Esophagus muscularis mucosa (tissue), 4 donors: ENCODE data around the gene FUT3. TPM values are rescaled to one million over a fixed set of nuclear protein-coding genes. Genes with fewer than 3 reads are reported as not detected.
"Not testable (repeated sequence)": the region's sequence is repeated elsewhere in the genome, so short reads cannot be mapped to it uniquely, and the experiment has no call there.

Source experiments
- DNase-seq: peaks from one replicate; pipeline ENCODE4 v3.0.0-alpha.2; 2017; ENCODE audit errors: extremely low spot score
- H3K27ac ChIP-seq, 4 donors: fragments of 200-600 bp; sonication (generic); replicated peaks in 1 of 4; 1 replicate in 3 of 4; 2 replicates in 1 of 4; pipeline ENCODE4 v1.5.1; 2016 to 2019; ENCODE audit warnings: mild to moderate bottlenecking in 1 of 4
- H3K27me3 ChIP-seq, 4 donors: fragments of 200-600 bp; sonication (generic); one replicate each; pipeline versions ENCODE4 v1.5.1 to v1.6.0; 2016 to 2019
- H3K36me3 ChIP-seq, 4 donors: fragments of 200-600 bp; sonication (generic); one replicate each; pipeline ENCODE4 v1.5.1; 2016 to 2019
- H3K4me1 ChIP-seq, 4 donors: fragments of 200-600 bp; sonication (generic); one replicate each; pipeline ENCODE4 v1.5.1; 2016 to 2019
- H3K4me3 ChIP-seq, 4 donors: fragments of 200-600 bp; sonication (generic); 1 replicate in 2 of 4; 2 replicates in 2 of 4; pipeline ENCODE4 v1.5.1; 2016 to 2019; ENCODE audit warnings: mild to moderate bottlenecking in 4 of 4, moderate library complexity in 1 of 4
- H3K9me3 ChIP-seq, 4 donors: fragments of 200-600 bp; sonication (generic); 1 replicate in 3 of 4; 2 replicates in 1 of 4; pipeline ENCODE4 v1.5.1; 2016 to 2019
- EP300 ChIP-seq: sonication (generic); formaldehyde crosslinking; IDR thresholded peaks from one replicate; pipeline ENCODE4 v1.6.1; 2017; ENCODE audit warnings: antibody characterized with exemption
- POLR2A ChIP-seq: fragments of 450-650 bp; IDR thresholded peaks from one replicate; pipeline ENCODE4 v1.6.1; 2017; ENCODE audit warnings: antibody characterized with exemption, moderate library complexity, mild to moderate bottlenecking, low read depth
- POLR2AphosphoS5 ChIP-seq, 2 donors: sonication (generic); formaldehyde crosslinking; IDR thresholded peaks; one replicate each; pipeline ENCODE4 v1.6.1; 2017; ENCODE audit warnings: antibody characterized with exemption in 2 of 2
- WGBS: methylation state at CpG from one replicate; pipeline ENCODE4 v1.1.5; 2018; 5-methylcytosine and 5-hydroxymethylcytosine counted together
- intact Hi-C: fragments of 100-400 bp; cut with DNase I; formaldehyde crosslinking; loops from one replicate; pipeline ENCODE4 v1.15.1; 2023
- total RNA-seq, 4 donors: library from RNA; depleted of rRNA; stranded (reverse); fragments of >200 nt; gene quantifications; one replicate each; pipeline versions ENCODE4 v1.1.0 to v1.2.1, GENCODE V29; 2016
- TF ChIP-seq, protein P1 (sequence below), 3 experiments: fragments of 200-600 bp in 2 of 3; fragments of 450-650 bp in 1 of 3; sonication (generic) in 2 of 3; IDR thresholded peaks; one replicate each; pipeline ENCODE4 v1.5.1; 2017 to 2019; ENCODE audit warnings: antibody characterized with exemption in 3 of 3, mild to moderate bottlenecking in 2 of 3, moderate library complexity in 1 of 3

Gene FUT3
- total RNA-seq, 4 donors from 2014 or later, result 0.57 TPM; not detected in 3

DNA sequence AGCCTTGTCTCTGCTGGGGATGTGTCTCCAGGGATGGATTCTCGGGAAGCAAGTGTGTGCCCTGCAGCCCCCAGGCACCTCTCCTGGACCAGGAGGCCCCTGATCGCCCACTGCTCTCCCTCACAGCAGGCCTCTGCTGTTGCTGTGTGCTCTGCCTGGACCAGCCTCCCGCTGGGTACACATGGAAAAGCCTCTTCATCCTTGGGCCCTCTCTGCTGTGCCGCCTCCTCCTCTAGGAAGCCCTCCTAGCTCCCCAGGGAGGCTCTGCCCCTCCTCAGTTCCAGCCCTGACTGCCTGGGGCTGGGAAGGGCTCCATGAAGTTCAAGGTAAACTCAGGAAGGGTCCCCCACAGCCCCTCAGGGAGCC lies 40.3 kb upstream of the FUT3 start:
- WGBS, result 70% methylated on average over 3 of the region's 4 CpGs
- no peak overlapping the region for H3K4me3 ChIP-seq
- peaks cover 24 to 43% (median 38%) of the 10 kb centered on the region in 4 donors for H3K4me1 ChIP-seq
- peak overlapping the region in 1 of 4 donors; percentile 79 for H3K27ac ChIP-seq
- TF ChIP-seq EP300, result no peak
- no peak for TF ChIP-seq POLR2A
- no peak for TF ChIP-seq POLR2AphosphoS5 (IDR thresholded peaks at IDR 0.05)
- TF ChIP-seq, protein P1, sequence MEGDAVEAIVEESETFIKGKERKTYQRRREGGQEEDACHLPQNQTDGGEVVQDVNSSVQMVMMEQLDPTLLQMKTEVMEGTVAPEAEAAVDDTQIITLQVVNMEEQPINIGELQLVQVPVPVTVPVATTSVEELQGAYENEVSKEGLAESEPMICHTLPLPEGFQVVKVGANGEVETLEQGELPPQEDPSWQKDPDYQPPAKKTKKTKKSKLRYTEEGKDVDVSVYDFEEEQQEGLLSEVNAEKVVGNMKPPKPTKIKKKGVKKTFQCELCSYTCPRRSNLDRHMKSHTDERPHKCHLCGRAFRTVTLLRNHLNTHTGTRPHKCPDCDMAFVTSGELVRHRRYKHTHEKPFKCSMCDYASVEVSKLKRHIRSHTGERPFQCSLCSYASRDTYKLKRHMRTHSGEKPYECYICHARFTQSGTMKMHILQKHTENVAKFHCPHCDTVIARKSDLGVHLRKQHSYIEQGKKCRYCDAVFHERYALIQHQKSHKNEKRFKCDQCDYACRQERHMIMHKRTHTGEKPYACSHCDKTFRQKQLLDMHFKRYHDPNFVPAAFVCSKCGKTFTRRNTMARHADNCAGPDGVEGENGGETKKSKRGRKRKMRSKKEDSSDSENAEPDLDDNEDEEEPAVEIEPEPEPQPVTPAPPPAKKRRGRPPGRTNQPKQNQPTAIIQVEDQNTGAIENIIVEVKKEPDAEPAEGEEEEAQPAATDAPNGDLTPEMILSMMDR (IDR thresholded peaks at IDR 0.05), result no peak
- H3K36me3 ChIP-seq, result peaks cover 20 to 26% (median 24%) of the 10 kb centered on the region in 4 donors
- intact Hi-C loops, result loop anchor here (5.0 kb wide), 1 partner anchor 64 kb away; no protein-coding TSS in a partner anchor
- no peak for DNase-seq
- H3K27me3 ChIP-seq, result peaks cover 0 to 4% (median 0%) of the 10 kb centered on the region in 4 donors
- H3K9me3 ChIP-seq, result no peaks in the 10 kb centered on the region

DNA sequence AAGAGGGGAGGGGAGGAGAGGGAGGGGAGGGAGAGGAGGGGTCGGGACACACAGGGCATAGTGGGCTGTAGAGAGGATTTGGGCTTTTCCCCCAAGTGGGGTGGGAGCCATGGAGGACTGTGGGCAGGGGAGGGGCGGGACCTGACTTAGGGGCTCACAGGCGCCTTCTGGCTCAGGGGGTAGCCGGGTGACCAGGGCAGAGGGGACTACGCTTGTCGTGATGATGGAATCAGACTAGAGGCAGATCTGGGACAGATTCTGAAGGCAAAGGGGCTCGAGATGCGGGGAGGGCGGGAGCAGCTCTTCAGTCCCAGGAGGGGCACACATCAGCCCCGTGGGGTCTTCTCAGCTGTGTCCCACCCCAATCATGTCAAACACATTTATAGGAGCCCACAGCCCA lies 38.9 kb upstream of the FUT3 start:
- peak overlapping the region; percentile 75 to 80 (median 78) for H3K27ac ChIP-seq
- intact Hi-C loops, result loop anchor here (5.0 kb wide), 1 partner anchor 63 kb away; no protein-coding TSS in a partner anchor
- no peak overlapping the region for H3K4me3 ChIP-seq
- H3K4me1 ChIP-seq, result peaks cover 17 to 43% (median 38%) of the 10 kb centered on the region in 4 donors
- no peak for DNase-seq
- peaks cover 6 to 12% (median 9%) of the 10 kb centered on the region in 4 donors for H3K36me3 ChIP-seq
- TF ChIP-seq POLR2AphosphoS5 (IDR thresholded peaks at IDR 0.05) (no peak), EP300 (no peak), POLR2A (no peak)
- TF ChIP-seq, protein P1 (IDR thresholded peaks at IDR 0.05), result no peak
- H3K9me3 ChIP-seq, result no peaks in the 10 kb centered on the region
- WGBS, result 66% methylated on average over 10 of the region's 10 CpGs
- H3K27me3 ChIP-seq, result peaks cover 0 to 4% (median 0%) of the 10 kb centered on the region in 4 donors

DNA sequence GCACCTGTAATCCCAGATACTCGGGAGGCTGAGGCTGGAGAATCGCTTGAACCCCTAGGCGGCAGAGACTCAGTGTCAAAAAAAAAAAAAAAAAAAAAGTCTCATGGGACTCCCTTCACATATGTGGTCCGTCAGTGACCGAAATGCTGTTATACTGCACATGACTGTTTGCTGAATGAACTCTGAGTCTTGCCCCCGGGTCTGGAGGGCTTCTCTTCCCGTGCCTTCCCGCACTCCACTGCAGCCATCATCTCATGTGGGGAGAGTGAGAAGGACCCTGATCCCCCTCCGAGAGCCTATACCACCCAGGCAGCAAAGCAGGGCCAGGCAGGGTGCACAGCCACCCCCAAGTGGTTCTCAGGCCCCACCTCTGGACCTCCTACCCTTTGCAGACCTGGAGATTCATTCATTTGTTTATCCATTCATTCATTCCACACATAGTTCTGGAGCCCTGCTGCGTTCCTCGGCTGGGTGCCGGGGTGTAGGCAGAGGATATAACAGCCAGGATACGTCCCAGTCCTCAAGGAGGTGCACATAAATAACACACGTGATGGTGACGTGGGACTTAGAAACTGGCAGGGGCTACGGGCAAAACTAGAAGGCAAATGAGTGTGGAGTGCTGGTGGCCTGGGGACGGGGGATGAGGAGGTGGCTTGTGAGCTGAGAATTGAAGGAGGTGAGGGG lies 38.2 kb upstream of the FUT3 start:
- peak overlapping the region; percentile 75 to 80 (median 78) for H3K27ac ChIP-seq
- 39% methylated on average over 17 of the region's 17 CpGs for WGBS
- intact Hi-C loops, result no loop called here

DNA sequence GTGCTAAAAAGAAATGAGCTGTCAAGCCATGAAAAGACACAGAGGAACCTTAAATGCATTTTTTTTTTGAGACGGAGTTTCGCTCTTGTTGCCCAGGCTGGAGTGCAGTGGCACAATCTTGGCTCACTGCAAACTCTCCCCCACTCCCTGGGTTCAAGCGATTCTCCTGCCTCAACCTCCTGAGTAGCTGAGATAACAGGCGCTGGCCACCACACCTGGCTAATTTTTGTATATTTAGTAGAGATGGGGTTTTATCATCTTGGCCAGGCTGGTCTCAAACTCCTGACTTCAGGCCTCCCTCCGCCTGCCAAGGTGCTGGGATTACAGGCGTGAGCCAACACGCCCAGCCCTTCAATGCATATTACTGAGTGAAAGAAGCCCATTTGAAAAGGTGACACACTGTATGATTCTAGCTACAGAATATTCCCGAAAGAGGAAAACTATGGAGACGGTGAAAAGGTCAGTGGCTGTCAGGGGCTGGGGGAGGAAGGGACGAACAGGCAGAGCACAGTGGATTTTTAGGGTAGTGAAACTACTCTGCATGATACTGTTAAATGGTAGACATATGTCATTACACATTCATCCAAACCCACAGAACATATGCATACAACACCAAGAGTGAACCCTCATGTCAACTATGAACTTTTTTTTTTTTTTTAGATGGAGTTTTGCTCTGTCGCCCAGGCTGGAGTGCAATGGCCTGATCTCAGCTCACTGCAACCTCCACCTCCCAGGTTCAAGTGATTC lies 33.0 kb upstream of the FUT3 start:
- intact Hi-C loops, DNase-seq, H3K36me3 ChIP-seq, H3K4me3 ChIP-seq, H3K27me3 ChIP-seq, H3K9me3 ChIP-seq: not testable (repeated sequence)
- Histone ChIP-seq H3K27ac (peak overlapping the region; percentile 77 to 87 (median 84)), H3K4me1 (peaks cover 19 to 57% (median 53%) of the 10 kb centered on the region in 4 donors)
- 66% methylated on average over 11 of the region's 11 CpGs for WGBS

More for the DNA sequence above, 38.2 kb upstream of the FUT3 start:
- Histone ChIP-seq H3K4me3 (no peak overlapping the region), H3K36me3 (peaks cover 0 to 5% (median 3%) of the 10 kb centered on the region in 4 donors), H3K27me3 (peaks cover 0 to 4% (median 0%) of the 10 kb centered on the region in 4 donors), H3K4me1 (peaks cover 11 to 45% (median 39%) of the 10 kb centered on the region in 4 donors), H3K9me3 (no peaks in the 10 kb centered on the region)
- no peak for DNase-seq
- TF ChIP-seq POLR2AphosphoS5 (IDR thresholded peaks at IDR 0.05), result peak; percentile 66 to 75
- TF ChIP-seq EP300, result no peak

DNA sequence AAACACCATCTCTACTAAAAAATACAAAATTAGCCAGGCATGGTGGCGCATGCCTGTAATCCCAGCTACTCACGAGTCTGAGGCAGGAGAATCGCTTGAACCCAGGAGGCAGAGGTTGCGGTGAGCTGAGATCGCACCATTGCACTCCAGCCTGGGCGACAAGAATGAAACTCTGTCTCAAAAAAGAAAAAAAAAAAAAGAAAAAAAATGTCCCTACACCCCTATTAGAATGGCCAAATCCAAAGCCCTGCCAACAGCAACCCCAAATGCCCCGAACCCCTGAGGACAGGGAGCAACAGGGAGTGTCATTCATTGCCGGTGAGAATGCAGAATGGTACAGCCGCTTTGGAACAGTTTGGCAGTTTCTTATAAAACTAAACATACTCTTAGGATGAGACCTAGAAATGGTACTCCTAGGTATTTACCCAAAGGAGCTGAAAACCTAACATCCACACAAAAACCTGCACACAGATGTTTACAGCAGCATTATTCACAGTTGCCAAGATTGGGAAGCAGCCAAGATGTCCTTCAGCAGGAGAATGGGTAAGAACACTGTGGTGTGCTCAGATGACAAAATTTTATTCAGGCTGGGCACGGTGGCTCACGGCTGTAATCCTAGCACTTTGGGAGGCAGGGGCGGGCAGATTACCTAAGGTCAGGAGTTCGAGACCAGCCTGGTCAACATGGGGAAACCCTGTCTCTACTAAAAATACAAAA lies 32.1 kb upstream of the FUT3 start:
- H3K27me3 ChIP-seq, result peaks cover 0 to 11% (median 0%) of the 10 kb centered on the region in 4 donors
- H3K36me3 ChIP-seq, H3K4me3 ChIP-seq, DNase-seq, intact Hi-C loops, H3K9me3 ChIP-seq: not testable (repeated sequence)
- H3K4me1 ChIP-seq, result peaks cover 19 to 61% (median 54%) of the 10 kb centered on the region in 4 donors
- 65% methylated on average over 13 of the region's 13 CpGs for WGBS
- TF ChIP-seq POLR2AphosphoS5 (IDR thresholded peaks at IDR 0.05), result peak in 1 of 2 donors; percentile 19
- H3K27ac ChIP-seq, result peak overlapping the region; percentile 77 to 87 (median 84)
